Activated CD4-positive, alpha-beta T cell treated with anti-CD3 and anti-CD28 coated beads, Interleukin-2, Interleukin-4, amounts not matched to agents 100 ng/mL and 50 ng/mL, durations not matched to agents 16 hours and 8 hours (primary cell): ENCODE results near the gene CSPG4.

Experiments
- DNase-seq: peaks from one replicate; pipeline ENCODE4 v3.0.0-alpha.2; 2020; ENCODE audit warnings: low spot score

The CSPG4 gene

GRCh38 chr15:75669191-75669878 lies 43.3 kb downstream of the CSPG4 start:
- no peak for DNase-seq

- DNase-seq, result no peak
Observed at GRCh38 chr15:75666823-75667501, 45.7 kb downstream of the CSPG4 start.

- DNase-seq, result no peak
Observed at GRCh38 chr15:75663931-75664421, 48.7 kb downstream of the CSPG4 start.

- no peak for DNase-seq
Observed at GRCh38 chr15:75662823-75663519, 49.7 kb downstream of the CSPG4 start.

GRCh38 chr15:75661756-75662140 lies 50.9 kb downstream of the CSPG4 start:
- no peak for DNase-seq

GRCh38 chr15:75661100-75661755 lies 51.4 kb downstream of the CSPG4 start:
- no peak for DNase-seq

GRCh38 chr15:75659928-75660645 lies 52.6 kb downstream of the CSPG4 start:
- DNase-seq, result no peak

GRCh38 chr15:75659141-75659771 lies 53.4 kb downstream of the CSPG4 start:
- DNase-seq, result no peak

GRCh38 chr15:75656813-75657212 lies 55.8 kb downstream of the CSPG4 start:
- no peak for DNase-seq

- DNase-seq, result no peak
Observed at GRCh38 chr15:75656331-75656730, 56.3 kb downstream of the CSPG4 start.

GRCh38 chr15:75655931-75656330 lies 56.7 kb downstream of the CSPG4 start:
- DNase-seq, result no peak

GRCh38 chr15:75654201-75654907 lies 58.3 kb downstream of the CSPG4 start:
- no peak for DNase-seq

GRCh38 chr15:75653347-75653913 lies 59.2 kb downstream of the CSPG4 start:
- DNase-seq, result no peak

GRCh38 chr15:75651810-75652543 lies 60.7 kb downstream of the CSPG4 start:
- no peak for DNase-seq

- DNase-seq, result no peak
Observed at GRCh38 chr15:75650908-75651809, 61.5 kb downstream of the CSPG4 start.

- no peak for DNase-seq
Observed at GRCh38 chr15:75649848-75650247, 62.8 kb downstream of the CSPG4 start.

- no peak for DNase-seq
Observed at GRCh38 chr15:75649045-75649761, 63.4 kb downstream of the CSPG4 start.
